Stimulated activated CD4-positive, alpha-beta T cell treated with anti-CD3 and anti-CD28 coated beads, Interleukin-12 subunit alpha, Interleukin-12 subunit beta, amount 100 ng/mL, for 4 hours (primary cell): ENCODE measurements around the gene PLA2G2D.
"Not testable (repeated sequence)": the region's sequence is repeated elsewhere in the genome, so short reads cannot be mapped to it uniquely, and the experiment has no call there.

Source experiments
- DNase-seq: peaks from one replicate; pipeline ENCODE4 v3.0.0-alpha.2; 2020

The PLA2G2D gene

DNA sequence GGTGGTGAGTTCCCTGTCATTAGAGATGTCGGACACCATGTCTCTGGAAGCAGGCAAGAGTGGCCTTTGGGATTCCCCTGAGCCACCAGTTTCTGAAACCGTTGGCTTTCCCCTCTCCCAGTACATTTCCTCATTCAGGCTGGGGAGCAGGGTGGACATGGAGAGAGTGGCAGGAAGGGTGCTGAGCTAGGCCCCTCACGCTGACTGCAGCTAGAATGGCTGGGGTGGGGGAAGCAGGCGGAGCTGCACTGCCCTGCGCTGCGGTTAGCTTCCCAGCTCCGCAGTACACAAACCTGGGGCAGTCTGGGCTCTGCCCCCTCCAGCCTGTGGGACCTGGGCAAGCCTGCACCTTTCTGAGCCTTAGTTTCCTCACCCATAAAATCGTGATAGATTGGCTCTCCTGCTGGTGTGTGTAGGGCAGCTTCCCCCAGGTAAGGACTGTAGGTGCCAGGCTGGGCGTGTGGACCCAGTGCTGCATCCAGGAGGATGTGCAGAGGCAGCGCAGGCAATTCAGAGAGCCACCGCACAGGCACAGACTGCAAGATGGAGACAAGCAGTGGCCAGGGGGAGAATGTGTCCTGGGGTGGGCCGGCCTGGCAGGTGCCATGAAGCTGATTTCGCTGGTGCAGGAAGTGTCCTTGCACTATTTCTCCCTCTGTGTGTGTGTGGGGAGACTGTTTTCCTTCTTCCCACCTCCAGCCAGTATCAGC is 22.8 kb upstream of the PLA2G2D start:
- DNase-seq = no peak

DNA sequence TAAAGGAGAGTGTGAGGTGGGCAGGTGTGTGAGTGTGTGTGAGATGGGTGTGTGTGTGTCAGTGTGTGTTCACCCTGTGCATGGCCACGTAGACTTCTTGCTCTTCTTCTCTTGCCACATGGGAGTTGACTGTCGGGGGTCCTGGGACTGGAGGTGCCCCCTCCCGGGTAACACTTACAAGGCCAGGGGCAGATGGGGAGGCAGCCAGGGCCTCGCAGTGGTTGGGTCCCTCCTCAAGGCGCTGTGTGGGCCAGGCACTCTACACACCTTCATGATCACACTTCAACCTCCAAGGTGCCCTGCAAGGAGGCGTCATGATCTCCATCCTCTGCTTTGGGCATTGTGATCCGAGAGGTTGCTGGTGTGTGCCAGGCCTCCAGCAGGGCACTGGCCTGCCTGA is 22.1 kb upstream of the PLA2G2D start:
- no peak for DNase-seq

DNA sequence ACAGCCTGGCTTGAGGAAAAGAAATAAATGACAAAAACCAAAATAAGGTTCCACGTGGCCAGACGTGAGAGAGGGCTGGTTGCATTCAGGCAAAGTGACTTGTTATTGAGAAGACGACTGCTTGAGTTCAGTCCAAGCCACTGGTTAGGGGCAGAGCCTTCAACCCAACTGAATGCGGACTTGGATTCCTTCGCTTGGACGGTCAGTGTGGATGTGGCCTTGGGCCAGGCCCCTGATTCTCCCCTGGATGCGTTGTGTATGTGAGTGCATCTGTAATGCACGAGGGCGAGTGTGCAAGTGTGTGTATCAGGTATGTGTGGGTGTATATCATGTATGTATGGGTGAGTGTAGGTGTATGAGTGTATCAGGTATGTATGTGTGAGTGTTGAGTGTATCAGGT is 21.7 kb upstream of the PLA2G2D start:
- no peak for DNase-seq

DNA sequence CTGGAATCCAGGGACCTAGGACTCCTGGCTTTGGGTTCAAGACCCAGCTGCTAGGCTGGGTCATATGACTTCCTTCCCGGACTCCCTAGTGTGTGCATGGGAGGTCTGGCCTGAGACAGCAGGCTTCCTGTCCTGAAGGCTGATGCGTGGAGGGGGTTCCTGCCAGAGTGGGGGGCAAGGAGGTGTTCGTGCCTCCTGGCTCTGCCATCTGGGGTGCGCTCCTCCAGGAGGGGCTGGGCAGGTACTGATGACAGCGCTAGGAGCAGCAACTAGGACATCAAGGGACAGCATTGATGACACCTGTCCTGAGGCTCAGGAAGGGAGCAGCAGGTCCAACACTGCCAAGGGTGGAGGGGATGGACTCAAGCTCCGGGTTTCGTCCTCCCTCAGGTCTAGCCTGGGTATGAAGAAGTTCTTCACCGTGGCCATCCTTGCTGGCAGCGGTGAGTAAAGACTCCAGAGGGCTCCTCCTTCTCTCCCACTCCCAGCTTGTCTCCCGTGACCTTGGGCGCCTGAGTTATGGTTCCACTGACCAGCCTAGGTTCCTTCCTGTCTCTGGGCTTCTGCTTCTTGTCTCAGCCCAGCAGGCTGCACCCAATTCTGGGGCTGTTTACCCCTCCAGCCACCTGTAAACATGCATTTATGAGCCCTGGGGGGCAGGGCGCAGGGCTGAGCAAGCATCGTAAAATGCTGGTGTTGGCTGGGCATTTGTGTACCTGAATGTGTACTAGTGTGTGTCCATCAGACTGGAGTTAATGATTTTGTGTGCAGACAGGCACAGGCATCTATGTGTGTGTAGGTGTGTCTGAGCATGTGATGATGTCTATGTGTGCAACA is 20.7 kb upstream of the PLA2G2D start:
- DNase-seq = no peak

DNA sequence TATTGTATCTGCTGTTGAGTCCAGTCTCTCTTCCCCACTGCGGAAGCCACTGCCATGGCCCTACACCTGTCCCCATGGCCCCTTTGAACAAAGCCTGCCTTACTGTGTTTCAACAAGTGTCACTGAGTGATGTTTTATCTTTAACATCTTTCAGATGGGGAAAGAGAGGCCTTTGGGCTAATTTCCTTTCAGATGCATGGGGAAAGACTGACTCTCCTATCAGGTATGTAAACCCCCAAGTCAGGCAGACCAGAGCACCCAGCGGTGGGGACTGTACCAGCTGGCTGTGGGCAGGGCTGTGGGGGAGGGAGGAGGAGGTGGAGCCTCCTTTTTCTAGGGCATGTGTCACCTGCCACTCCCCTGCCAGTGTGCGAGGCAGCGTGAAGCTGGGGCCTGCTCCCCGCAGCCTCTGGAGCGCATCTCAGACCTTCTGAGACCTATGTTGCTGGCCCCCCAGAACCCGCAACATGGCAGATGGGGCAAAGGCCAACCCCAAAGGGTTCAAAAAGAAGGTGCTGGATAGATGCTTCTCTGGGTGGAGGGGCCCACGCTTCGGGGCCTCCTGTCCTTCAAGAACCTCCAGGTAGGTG is 19.7 kb upstream of the PLA2G2D start, which contains the start of gene PLA2G2F:
TSS of gene PLA2G2F (plus strand) at position 363 of the 590 bp plus-strand sequence. CDS start at position 468, 105 bp downstream.
- DNase-seq = no peak

DNA sequence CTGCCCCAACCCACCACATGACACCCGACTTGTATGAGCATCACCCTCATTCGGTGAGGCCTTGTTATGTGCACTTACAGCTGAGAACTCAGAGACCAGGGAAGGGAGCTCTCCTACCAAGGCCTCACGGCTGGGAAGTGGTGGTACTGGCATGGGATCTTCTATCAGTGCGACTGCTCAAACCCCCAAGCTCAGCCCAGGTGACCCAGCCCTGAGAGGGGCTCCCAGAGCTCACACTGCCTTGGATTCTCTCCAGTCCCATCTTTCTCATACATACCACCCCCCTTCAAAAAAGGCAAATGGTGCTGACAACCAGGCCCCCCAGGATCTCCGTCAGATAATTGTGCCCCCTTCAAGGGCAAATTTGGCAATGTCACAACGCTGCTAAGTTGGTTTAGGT is 19.0 kb upstream of the PLA2G2D start:
- no peak for DNase-seq

DNA sequence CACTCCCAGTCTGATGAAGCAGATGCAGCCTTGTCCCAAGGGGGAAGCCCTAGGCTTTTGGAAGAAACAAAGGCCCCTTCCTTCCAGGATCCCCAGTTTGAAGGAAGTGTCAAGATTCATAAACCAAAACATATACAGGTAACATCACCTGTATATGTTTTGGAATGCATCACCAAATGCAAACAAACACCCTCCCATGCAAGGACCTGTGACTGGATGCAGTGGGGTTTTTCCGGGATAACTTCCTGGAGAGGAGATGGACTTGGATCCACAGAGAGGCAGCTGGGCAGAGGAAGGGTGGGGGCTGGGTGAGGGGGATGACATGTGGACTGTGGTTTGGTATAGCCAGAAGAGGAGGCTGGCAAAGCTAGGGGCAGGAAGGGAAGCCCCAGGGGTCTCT is 18.3 kb upstream of the PLA2G2D start:
- no peak for DNase-seq

DNA sequence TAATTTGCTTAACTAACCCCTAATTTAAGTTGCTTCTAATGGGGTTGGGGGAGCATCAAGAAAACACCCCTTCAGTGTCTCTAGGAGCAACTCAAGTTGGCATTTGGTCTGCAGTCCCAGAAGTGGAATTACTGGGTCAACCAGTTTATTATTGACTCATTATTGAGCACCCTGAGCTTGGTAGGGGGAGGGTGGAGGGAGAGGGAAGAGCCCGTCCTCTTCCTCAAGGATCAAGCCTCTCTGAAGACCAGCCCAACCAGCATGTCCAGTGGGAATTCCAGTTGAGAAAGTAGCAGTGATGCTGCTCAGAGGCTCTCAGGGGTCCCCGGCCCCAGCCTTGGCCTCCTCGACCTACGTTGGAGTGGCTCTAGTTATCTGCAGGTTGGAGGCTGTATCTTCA is 17.7 kb upstream of the PLA2G2D start:
- DNase-seq = no peak

DNA sequence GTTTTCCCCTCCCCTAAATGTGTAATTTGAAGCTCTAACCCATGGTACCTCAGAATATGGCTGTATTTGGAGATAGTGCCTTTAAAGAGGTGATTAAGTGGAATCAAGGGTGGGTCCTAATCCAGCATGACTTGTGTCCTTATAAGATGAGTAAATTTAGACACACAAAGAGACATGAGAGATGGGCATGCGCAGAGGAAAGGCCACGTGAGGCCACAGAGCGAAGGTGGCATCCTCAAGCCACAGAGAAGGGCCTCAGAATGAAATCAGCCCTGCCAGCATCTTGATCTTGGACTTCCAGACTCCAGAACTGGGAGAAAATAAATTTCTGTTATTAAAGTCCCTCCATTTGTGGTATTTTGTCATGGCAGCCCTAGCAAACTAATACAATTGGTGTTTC is 16.9 kb upstream of the PLA2G2D start:
- DNase-seq = no peak

DNA sequence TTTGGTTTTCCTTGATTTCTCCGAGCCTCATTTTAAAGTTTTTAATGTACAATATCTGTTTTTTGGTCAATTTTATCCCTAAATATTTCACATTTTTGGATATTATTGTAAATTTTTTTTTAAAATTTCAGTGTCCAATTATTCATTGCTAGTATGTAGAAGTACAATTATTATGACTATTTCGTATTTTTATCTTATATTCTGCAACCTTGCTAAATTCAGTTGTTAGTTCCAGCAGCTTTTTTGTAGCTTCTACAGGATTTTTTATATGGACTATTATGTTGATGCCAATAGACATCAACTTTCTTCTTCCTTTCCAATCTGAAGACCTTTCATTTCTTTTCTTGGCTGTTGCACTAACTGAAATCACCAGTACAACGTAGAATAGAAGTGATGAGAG is 15.7 kb upstream of the PLA2G2D start:
- no peak for DNase-seq

DNA sequence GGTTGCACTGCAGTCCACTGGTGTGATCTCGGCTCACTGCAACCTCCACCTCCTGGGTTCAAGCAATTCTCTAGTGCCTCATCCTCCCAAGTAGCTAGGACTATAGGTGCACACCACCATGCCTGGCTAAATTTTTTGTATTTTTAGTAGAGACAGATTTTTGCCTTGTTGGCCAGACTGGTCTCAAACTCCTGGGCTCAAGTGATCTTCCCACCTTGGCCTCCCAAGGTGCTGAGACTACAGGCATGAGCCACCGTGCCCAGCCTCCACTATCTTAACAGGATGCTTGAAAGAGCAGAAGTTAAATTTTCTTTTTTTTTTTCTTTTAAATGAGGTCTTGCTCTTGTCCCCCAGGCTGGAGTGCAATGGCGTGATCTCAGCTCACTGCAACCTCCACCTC is 11.2 kb upstream of the PLA2G2D start:
- DNase-seq = not testable (repeated sequence)

DNA sequence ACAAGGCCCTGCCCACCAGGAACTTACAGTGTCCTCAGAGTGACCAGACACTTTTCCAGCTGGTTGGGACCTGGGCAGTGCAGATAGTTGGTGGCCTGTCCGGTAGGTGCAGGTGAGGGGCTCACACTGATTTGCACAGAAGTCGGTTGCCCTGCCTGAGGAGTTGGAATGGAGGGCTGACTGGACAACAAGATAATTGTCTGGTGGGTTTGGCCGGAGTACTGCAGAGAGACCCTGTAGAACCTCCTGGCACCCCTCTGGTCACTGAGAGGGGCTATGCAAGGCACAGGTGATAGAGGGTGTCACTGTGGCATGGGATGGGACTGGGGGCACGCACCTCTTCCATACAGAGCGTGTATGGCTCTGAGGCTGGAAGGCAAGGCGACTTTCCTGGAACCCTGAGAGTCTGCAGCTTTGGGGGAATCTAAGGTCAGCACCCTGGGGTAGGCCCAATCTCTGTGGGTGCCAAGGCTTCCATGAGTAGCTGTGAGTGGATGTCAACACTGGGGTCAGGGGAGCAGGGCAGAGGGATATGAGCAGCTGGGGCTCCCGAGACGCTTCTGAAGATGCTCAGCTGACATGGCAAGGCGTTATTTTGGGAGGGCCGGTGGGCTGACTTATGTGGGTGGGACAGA is 7.6 kb upstream of the PLA2G2D start:
- DNase-seq = no peak

DNA sequence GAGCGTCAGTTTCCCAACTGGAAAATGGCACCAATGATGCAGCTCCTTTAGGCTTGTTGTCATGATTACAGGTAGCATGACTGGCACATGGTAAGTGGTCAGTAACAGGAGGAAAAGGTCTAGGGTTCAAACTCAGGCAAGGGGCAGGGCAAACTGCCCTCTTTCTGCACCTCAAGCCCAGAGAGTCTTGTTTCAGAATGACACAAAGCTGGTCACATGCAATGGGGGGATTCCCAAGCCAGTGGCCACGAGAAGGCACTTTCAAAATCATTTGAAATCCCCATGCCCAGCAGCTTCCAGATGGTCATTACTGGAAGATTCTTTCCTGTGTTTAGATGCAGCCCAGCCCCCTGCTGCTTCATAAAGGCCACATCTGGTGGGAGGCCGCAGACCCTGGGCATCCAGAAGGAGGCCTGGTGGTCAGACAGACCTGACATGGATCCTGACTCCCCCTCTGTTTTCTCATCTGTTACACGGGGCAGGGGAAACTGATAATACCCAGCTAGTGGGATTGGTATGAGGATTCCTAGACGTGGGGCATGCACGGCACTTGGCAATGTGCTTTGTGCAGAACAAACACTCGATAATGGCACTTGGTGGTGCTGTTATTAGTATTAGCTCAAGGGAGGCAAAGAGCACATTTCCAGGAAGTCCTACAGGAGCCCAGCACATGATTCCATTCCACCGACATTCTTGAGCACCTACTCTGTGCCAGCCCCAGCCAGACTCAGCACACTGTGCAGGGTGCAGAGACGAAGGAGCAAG is 6.9 kb upstream of the PLA2G2D start:
- DNase-seq = no peak

DNA sequence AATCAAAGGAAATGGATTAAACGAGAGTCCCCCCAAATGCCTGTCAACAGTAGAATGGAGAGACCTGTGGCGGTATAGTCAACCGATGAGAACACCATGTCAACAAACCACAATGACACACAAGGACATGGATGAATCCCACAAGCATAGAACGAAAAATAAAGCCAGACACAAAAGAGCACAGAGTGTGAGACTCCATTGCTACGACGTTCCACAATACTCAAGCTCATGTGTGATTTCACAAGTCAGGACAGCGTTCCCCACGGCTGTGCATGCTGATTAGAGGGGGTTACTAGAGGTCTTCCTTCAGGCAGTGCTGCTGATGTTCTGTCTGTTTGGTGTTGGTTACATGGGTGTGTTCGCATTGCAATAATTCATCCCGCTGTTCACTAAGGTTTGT is 5.8 kb upstream of the PLA2G2D start:
- no peak for DNase-seq

DNA sequence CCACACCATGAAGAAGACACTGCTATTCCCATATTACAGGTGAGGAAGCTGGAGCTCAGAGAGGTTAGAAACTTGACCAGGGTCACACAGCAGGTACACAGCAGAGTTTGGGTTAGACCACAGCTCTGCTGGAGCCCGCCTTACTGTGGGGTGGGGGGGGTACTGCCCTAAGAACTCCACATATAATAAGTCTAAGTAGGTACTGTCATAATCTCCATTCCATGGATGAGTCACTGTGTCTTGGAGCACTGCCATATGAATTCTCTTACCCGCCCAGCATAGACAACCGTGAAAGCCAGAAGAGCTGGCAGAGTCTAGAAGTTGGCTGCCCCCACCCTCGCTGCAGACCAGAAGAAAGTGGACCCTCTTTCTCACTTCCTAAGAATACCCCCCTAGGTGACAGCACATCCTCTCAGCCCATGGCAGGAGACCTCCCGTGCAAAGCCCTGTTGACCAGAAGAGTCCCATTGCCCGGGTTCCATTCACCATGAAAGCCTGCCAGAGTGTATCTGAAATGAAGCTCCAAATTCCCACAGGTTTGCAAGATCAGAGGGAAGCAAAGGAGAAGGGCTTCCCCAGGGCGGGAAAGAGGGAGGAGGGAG is 5.2 kb upstream of the PLA2G2D start:
- DNase-seq = no peak

DNA sequence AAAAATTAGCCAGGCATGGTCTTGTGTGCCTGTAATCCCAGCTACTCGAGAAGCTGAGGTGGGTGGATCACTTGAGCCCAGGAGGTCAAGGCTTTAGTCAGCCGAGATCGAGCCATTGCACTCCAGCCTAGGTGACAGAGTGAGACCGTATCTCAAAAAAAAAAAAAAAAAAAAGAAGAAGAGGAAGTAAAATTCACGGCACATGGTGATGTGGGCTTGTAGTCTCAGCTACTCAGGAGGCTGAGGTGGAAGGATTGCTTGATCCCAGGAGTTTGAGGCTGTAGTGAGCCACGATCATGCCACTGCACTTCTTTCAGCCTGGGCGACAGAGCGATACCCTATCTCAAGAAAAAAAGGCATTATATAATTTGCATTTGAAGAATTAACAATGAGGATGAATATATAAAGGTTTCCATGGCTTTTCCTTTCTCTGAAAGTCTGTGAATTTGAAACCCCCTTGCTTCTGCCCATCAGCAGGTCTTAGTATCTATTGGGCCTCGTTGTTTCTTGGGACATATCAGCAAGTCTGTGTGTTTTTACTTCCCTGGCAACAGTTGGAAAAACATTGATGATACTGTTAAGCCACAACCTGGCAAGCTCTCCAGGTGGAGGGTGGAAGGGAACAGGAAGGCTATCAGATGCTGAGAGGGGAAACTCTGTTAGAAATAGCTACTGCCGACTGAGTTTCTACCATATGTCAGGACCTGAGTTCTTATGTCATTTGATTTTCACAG is 4.6 kb upstream of the PLA2G2D start:
- no peak for DNase-seq

DNA sequence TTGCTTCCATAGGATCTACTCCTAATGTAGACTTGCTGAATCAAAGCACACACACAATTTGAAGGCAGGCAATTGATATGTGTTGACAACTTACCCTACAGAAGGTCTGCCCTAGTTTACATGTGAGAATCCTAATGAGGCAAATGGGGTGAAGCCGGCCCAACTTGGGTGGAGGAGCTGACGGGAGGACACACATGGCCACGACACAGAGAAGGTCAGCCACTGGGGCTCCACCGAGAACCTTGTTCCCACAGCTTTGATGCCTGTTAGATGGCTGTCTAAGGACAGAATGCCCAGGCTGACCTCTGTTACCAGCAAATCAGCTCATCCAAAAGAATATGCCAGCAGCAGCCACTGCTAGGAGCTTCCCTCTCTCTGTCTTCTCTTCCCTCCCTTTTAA is 1.5 kb upstream of the PLA2G2D start:
- DNase-seq = no peak

DNA sequence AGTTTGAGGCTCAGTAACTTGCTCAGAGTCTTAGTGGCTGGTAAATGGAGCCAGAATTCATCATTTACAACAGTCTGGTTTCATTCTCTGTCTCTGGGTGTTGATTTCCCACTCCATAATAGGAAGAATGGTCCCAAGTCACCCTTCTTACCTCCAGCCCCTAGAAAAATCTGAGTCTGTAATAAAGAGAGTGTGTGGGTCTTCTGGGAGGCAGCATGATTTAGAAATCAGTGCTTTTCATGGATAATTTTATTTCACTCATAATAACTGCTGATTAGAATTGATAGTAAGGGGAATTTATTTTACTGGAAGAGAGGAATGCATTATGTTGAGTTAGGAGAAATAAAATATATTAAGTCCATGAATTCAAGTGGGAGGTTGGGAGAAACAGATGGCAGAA is 2.1 kb downstream of the PLA2G2D start:
- DNase-seq = no peak

DNA sequence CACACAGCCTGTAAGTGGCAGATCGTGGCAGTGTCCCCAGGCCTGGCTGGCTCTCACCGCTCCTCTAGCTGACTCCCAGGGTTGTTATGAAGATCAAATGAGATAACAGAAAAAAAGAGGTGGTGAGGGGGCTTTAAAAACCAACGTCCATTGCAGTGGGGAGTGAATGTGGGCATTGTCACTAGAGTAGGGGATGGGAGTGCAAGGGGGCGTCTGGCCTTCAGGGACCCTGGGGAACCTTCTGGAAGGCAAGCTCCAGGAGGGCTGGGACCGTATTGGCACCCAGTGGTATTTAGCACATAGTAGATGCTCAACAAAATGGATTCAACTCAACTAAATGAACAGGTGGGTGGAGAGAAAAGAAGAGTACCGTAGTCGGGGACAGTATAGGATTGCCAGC is 3.4 kb downstream of the PLA2G2D start:
- DNase-seq = no peak

DNA sequence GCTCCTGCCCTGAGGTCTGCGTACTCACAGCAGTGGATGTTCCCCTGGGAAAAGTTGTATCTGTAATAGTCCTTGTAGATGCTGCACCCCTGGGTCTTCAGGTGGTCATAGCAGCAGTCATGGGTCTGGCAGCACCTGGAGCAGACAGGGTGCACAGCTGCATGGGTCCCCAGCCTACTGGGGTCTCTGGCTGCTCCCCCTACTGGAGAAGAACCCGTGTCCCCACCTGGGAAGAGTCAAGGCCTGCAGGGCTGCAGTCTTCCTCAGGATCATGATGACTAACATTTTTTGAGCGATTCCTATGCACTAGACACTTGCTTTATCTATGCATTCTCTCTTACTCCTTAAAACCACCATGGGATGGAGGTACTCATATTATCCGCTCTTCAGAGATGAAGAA is 3.9 kb downstream of the PLA2G2D start:
- no peak for DNase-seq

DNA sequence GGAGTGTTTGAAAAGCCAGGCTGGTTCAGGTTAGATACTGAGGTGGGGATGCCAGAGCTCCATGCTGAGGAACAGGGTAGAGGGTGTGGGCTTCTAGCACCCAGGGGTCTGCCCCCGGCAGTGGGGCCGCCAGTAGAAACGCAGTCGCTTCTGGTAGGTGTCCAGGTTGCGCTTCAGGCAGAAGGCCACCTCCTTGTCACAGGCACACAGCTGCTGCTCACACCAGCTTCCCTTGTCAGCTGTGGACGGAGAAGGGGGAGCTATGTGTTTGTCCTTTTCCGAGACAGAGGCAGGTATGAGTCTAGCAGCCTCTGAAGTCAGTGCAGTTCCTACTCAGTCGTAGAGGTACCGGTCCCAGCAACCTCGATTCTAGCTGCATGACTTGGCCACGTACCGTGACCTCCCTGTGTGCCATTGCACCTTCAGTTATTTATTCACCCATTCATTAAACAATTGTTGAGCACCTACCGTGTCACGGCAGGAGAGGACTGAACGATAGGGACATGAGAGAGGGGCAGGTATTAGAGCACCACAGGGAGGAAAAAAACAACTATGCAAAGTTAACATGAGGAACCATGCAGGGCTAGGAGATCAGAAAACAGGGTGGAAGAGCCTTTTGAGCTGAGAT is 5.2 kb downstream of the PLA2G2D start:
- no peak for DNase-seq
